Activated effector memory CD4-positive, alpha-beta T cell treated with anti-CD3 and anti-CD28 coated beads, Interleukin-2, amount 50 U/mL, for 16 hours (primary cell): ENCODE results near the gene ASNSD1.

Experiments
- DNase-seq: peaks from one replicate; pipeline ENCODE4 v3.0.0-alpha.2; 2020

Gene ASNSD1

GRCh38 chr2:189661148-189661956 lies at the start of gene ASNSD1:
Gene ASNSD1, plus strand, starts transcription at chr2:189661459. Its CDS starts 4,674 bp downstream, at chr2:189666133.
- DNase-seq: peak; percentile 99

- DNase-seq: no peak
Observed at GRCh38 chr2:189613077-189613636, 48.1 kb upstream of the ASNSD1 start.

GRCh38 chr2:189613650-189614420 lies 47.4 kb upstream of the ASNSD1 start:
- DNase-seq: no peak

GRCh38 chr2:189614585-189614984 lies 46.7 kb upstream of the ASNSD1 start:
- no peak for DNase-seq

- no peak for DNase-seq
Observed at GRCh38 chr2:189618197-189618596, 43.1 kb upstream of the ASNSD1 start.

- no peak for DNase-seq
Observed at GRCh38 chr2:189621781-189622180, 39.5 kb upstream of the ASNSD1 start.

- no peak for DNase-seq
Observed at GRCh38 chr2:189623049-189623448, 38.2 kb upstream of the ASNSD1 start.

GRCh38 chr2:189624648-189625355 lies 36.5 kb upstream of the ASNSD1 start:
- no peak for DNase-seq

- no peak for DNase-seq
Observed at GRCh38 chr2:189625636-189626035, 35.6 kb upstream of the ASNSD1 start.

GRCh38 chr2:189627789-189628188 lies 33.5 kb upstream of the ASNSD1 start:
- no peak for DNase-seq

- no peak for DNase-seq
Observed at GRCh38 chr2:189628817-189629530, 32.3 kb upstream of the ASNSD1 start.

GRCh38 chr2:189629531-189630453 lies 31.5 kb upstream of the ASNSD1 start:
- DNase-seq: no peak

- DNase-seq: no peak
Observed at GRCh38 chr2:189631849-189632248, 29.4 kb upstream of the ASNSD1 start.

- DNase-seq: no peak
Observed at GRCh38 chr2:189633392-189633811, 27.9 kb upstream of the ASNSD1 start.

- no peak for DNase-seq
Observed at GRCh38 chr2:189635353-189635752, 25.9 kb upstream of the ASNSD1 start.

GRCh38 chr2:189638301-189639006 lies 22.8 kb upstream of the ASNSD1 start:
- no peak for DNase-seq

- no peak for DNase-seq
Observed at GRCh38 chr2:189639007-189639609, 22.2 kb upstream of the ASNSD1 start.

- DNase-seq: no peak
Observed at GRCh38 chr2:189641002-189641401, 20.3 kb upstream of the ASNSD1 start.

- no peak for DNase-seq
Observed at GRCh38 chr2:189641590-189641989, 19.7 kb upstream of the ASNSD1 start.

- no peak for DNase-seq
Observed at GRCh38 chr2:189646521-189646920, 14.7 kb upstream of the ASNSD1 start.
